ENCODE data around the gene CCNDBP1. TPM values are rescaled to one million over a fixed set of nuclear protein-coding genes. Genes with fewer than 3 reads are reported as not detected.

The CCNDBP1 gene
- total RNA-seq, 1 donor from 2014 or later: 44.1 TPM

GRCh38 chr15:43209059-43209824 lies 24.0 kb downstream of the CCNDBP1 start:
- Mint-ChIP-seq H3K27ac (no peak overlapping the region), H3K27me3 (peaks cover 32% of the 10 kb centered on the region), H3K4me3 (ENCODE audit: low read depth) (no peak overlapping the region), H3K4me1 (ENCODE audit: low read depth) (peaks cover under 1% of the 10 kb centered on the region), H3K36me3 (ENCODE audit: insufficient read depth) (no peaks in the 10 kb centered on the region), H3K9me3 (ENCODE audit: low read depth) (no peaks in the 10 kb centered on the region)
- TF ChIP-seq CTCF (IDR thresholded peaks at IDR 0.05; ENCODE audit: unreplicated experiment): peak; percentile 44
- no peak for DNase-seq (ENCODE audit: low spot score, unreplicated experiment)

- H3K27ac Mint-ChIP-seq: no peak overlapping the region
- H3K36me3 Mint-ChIP-seq (ENCODE audit: insufficient read depth): no peaks in the 10 kb centered on the region
- no peak overlapping the region for H3K4me3 Mint-ChIP-seq (ENCODE audit: low read depth)
- peaks cover 29% of the 10 kb centered on the region for H3K27me3 Mint-ChIP-seq
- no peaks in the 10 kb centered on the region for H3K9me3 Mint-ChIP-seq (ENCODE audit: low read depth)
- no peak for TF ChIP-seq CTCF (IDR thresholded peaks at IDR 0.05; ENCODE audit: unreplicated experiment)
- no peaks in the 10 kb centered on the region for H3K4me1 Mint-ChIP-seq (ENCODE audit: low read depth)
- DNase-seq (ENCODE audit: low spot score, unreplicated experiment): no peak
These were observed 25.1 kb downstream of the CCNDBP1 start for GRCh38 chr15:43210172-43210745.

- Mint-ChIP-seq H3K4me1 (ENCODE audit: low read depth) (no peaks in the 10 kb centered on the region), H3K9me3 (ENCODE audit: low read depth) (no peaks in the 10 kb centered on the region), H3K4me3 (ENCODE audit: low read depth) (no peak overlapping the region), H3K36me3 (ENCODE audit: insufficient read depth) (no peaks in the 10 kb centered on the region), H3K27me3 (peaks cover 27% of the 10 kb centered on the region), H3K27ac (no peak overlapping the region)
- no peak for DNase-seq (ENCODE audit: low spot score, unreplicated experiment)
- no peak for TF ChIP-seq CTCF (IDR thresholded peaks at IDR 0.05; ENCODE audit: unreplicated experiment)
These were observed 25.6 kb downstream of the CCNDBP1 start for GRCh38 chr15:43210807-43211206.

- Mint-ChIP-seq H3K9me3 (ENCODE audit: low read depth) (no peaks in the 10 kb centered on the region), H3K4me1 (ENCODE audit: low read depth) (no peaks in the 10 kb centered on the region), H3K36me3 (ENCODE audit: insufficient read depth) (no peaks in the 10 kb centered on the region), H3K27me3 (peaks cover 25% of the 10 kb centered on the region), H3K27ac (no peak overlapping the region), H3K4me3 (ENCODE audit: low read depth) (no peak overlapping the region)
- no peak for TF ChIP-seq CTCF (IDR thresholded peaks at IDR 0.05; ENCODE audit: unreplicated experiment)
- DNase-seq (ENCODE audit: low spot score, unreplicated experiment): no peak
These were observed 26.1 kb downstream of the CCNDBP1 start for GRCh38 chr15:43211224-43211735.

- Mint-ChIP-seq H3K9me3 (ENCODE audit: low read depth) (no peaks in the 10 kb centered on the region), H3K4me1 (ENCODE audit: low read depth) (no peaks in the 10 kb centered on the region), H3K36me3 (ENCODE audit: insufficient read depth) (no peaks in the 10 kb centered on the region), H3K27ac (no peak overlapping the region), H3K27me3 (peaks cover 25% of the 10 kb centered on the region), H3K4me3 (ENCODE audit: low read depth) (no peak overlapping the region)
- no peak for TF ChIP-seq CTCF (IDR thresholded peaks at IDR 0.05; ENCODE audit: unreplicated experiment)
- DNase-seq (ENCODE audit: low spot score, unreplicated experiment): no peak
These were observed 27.1 kb downstream of the CCNDBP1 start for GRCh38 chr15:43212299-43212698.
